Right lobe of liver (tissue), 6 donors: ENCODE measurements around the gene SRRM4. TPM values are rescaled to one million over a fixed set of nuclear protein-coding genes. Genes with fewer than 3 reads are reported as not detected.

Experiments used
- ATAC-seq, 4 donors: fragments of 200-7000 bp; cut with Tn5 transposase; one replicate each; pipeline ENCODE4 v1.9.1; 2020; ENCODE audit warnings: mild to moderate bottlenecking in 4 of 4, moderate library complexity in 4 of 4
- DNase-seq, 3 donors: peaks; one replicate each; pipeline ENCODE4 v3.0.0-alpha.2; 2020
- H3K27ac ChIP-seq, 3 donors: fragments of 200-600 bp; one replicate each; pipeline ENCODE4 v1.8.0; 2022
- H3K27me3 ChIP-seq, 2 donors: fragments of 200-600 bp; one replicate each; pipeline ENCODE4 v1.8.0; 2022
- H3K36me3 ChIP-seq, 4 donors: fragments of 200-600 bp; sonication (generic) in 1 of 4; one replicate each; pipeline versions ENCODE4 v1.5.1 to v1.8.0; 2017 to 2022; ENCODE audit warnings: control low read depth in 1 of 4
- H3K4me1 ChIP-seq, 4 donors: fragments of 200-600 bp; sonication (generic) in 1 of 4; one replicate each; pipeline versions ENCODE4 v1.5.1 to v1.8.0; 2017 to 2022; ENCODE audit warnings: control low read depth in 1 of 4
- H3K4me3 ChIP-seq, 3 donors: fragments of 200-600 bp; one replicate each; pipeline ENCODE4 v1.8.0; 2022
- H3K9me3 ChIP-seq, 4 donors: fragments of 200-600 bp; sonication (generic) in 1 of 4; one replicate each; pipeline versions ENCODE4 v1.5.1 to v1.8.0; 2017 to 2022; ENCODE audit warnings: control low read depth in 1 of 4
- POLR2A ChIP-seq: fragments of 450-650 bp; IDR thresholded peaks from one replicate; pipeline ENCODE4 v1.6.1; 2017; ENCODE audit warnings: antibody characterized with exemption, mild to moderate bottlenecking
- WGBS: methylation state at CpG from one replicate; pipeline ENCODE4 v1.1.6; 2018; ENCODE audit warnings: low coverage, low lambda C conversion rate; ENCODE audit not compliant: insufficient coverage; ENCODE audit errors: missing lambda C conversion rate; 5-methylcytosine and 5-hydroxymethylcytosine counted together
- intact Hi-C, 2 donors: fragments of 100-400 bp; cut with DNase I; formaldehyde crosslinking; loops; one replicate each; pipeline versions ENCODE4 v1.11.2 to v1.14.1; 2022
- total RNA-seq, 6 experiments: library from RNA; depleted of rRNA in 2 of 6; stranded (reverse); fragments of >200 nt in 2 of 6; fragmentation: NEBNext Ultra II Directional in 3 of 6; extraction: Animal tissue kit (Norgen Biotek cat#: 25700) in 3 of 6; gene quantifications; one replicate each; pipeline versions ENCODE4 v1.1.0 to v1.2.4, GENCODE V29; 2016 to 2023
- TF ChIP-seq, protein P1 (sequence below), 4 donors: fragments of 200-600 bp in 3 of 4; fragments of 450-650 bp in 1 of 4; IDR thresholded peaks; one replicate each; pipeline versions ENCODE4 v1.5.1 to v1.8.0; 2016 to 2022; ENCODE audit warnings: antibody characterized with exemption in 4 of 4, mild to moderate bottlenecking in 2 of 4
- donor health status: DM: no; HTN: yes; CAD: no.
- donor health status: DM: no; HTN: no; CAD: no.
- donor health status: DM: no; HTN: no; CAD: no.
- donor health status: DM: no; HTN: yes; CAD: no.
- donor health status: DM: no; HTN: yes; CAD: no.

The SRRM4 gene
- total RNA-seq, 6 experiments from 2014 or later = not detected

DNA sequence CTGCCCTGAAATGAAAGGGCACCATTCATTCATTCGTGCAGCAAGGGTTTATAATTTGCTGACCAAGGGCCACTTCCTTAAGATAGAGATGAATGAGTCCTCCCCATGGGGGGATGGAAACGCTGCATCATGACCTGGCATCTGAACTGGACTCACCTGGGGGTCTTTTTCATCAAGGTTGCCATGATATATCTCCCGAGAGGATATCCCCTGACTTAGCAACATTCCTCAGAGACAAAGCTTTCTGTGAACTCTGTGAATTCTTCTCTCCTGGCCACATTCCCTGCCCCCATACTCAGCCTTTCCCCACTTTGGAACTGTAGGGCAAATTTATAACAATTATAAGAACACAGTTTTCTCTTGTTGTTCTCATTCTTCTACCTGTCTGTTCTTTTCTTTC, 30.8 kb downstream of the SRRM4 start:
- H3K27ac ChIP-seq = no peak overlapping the region
- no peak for TF ChIP-seq POLR2A
- TF ChIP-seq, protein P1, sequence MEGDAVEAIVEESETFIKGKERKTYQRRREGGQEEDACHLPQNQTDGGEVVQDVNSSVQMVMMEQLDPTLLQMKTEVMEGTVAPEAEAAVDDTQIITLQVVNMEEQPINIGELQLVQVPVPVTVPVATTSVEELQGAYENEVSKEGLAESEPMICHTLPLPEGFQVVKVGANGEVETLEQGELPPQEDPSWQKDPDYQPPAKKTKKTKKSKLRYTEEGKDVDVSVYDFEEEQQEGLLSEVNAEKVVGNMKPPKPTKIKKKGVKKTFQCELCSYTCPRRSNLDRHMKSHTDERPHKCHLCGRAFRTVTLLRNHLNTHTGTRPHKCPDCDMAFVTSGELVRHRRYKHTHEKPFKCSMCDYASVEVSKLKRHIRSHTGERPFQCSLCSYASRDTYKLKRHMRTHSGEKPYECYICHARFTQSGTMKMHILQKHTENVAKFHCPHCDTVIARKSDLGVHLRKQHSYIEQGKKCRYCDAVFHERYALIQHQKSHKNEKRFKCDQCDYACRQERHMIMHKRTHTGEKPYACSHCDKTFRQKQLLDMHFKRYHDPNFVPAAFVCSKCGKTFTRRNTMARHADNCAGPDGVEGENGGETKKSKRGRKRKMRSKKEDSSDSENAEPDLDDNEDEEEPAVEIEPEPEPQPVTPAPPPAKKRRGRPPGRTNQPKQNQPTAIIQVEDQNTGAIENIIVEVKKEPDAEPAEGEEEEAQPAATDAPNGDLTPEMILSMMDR (IDR thresholded peaks at IDR 0.05) = no peak
- H3K9me3 ChIP-seq = no peaks in the 10 kb centered on the region
- H3K4me3 ChIP-seq = no peak overlapping the region
- no peak for ATAC-seq
- intact Hi-C loops = no loop called here
- DNase-seq = no peak
- 44% methylated on average over 2 of the region's 3 CpGs for WGBS
- no peaks in the 10 kb centered on the region for H3K4me1 ChIP-seq
- H3K27me3 ChIP-seq = no peaks in the 10 kb centered on the region
- no peaks in the 10 kb centered on the region for H3K36me3 ChIP-seq

DNA sequence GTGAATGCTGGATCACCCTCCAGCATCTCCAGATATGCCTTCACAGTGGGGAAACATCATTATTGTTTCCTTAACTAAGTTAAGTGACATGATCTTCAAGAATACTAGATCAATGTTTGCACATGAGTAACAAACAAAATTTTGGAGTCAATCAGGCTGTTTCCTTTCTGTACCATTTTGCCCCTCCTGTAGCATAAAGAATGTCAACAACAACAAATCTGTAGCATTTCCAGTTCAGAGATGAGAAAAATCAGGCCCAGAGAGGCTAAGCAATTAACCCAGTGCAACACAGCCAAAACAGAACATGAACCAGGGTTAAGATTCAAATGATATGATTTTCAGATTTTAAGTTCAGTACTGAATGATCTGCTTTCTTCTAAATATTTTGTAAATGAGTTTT, 31.7 kb downstream of the SRRM4 start:
- no peaks in the 10 kb centered on the region for H3K27me3 ChIP-seq
- H3K27ac ChIP-seq = no peak overlapping the region
- no peaks in the 10 kb centered on the region for H3K4me1 ChIP-seq
- no peak for DNase-seq
- no peak overlapping the region for H3K4me3 ChIP-seq
- H3K36me3 ChIP-seq = no peaks in the 10 kb centered on the region
- TF ChIP-seq POLR2A = no peak
- TF ChIP-seq, protein P1 (IDR thresholded peaks at IDR 0.05) = no peak
- no peak for ATAC-seq
- H3K9me3 ChIP-seq = no peaks in the 10 kb centered on the region
- intact Hi-C loops = no loop called here

GRCh38 chr12:119014368-119014767, 33.0 kb downstream of the SRRM4 start:
- WGBS = 83% methylated on average over 1 of the region's 1 CpG
- no peaks in the 10 kb centered on the region for H3K9me3 ChIP-seq
- no peak for DNase-seq
- H3K4me1 ChIP-seq = no peaks in the 10 kb centered on the region
- H3K27ac ChIP-seq = no peak overlapping the region
- H3K36me3 ChIP-seq = no peaks in the 10 kb centered on the region
- intact Hi-C loops = no loop called here
- TF ChIP-seq, protein P1 (IDR thresholded peaks at IDR 0.05) = no peak
- no peak for TF ChIP-seq POLR2A
- ATAC-seq = no peak
- H3K27me3 ChIP-seq = no peaks in the 10 kb centered on the region
- H3K4me3 ChIP-seq = no peak overlapping the region

GRCh38 chr12:119016715-119017114, 35.4 kb downstream of the SRRM4 start:
- 57% methylated on average over 2 of the region's 2 CpGs for WGBS
- Histone ChIP-seq H3K9me3 (no peaks in the 10 kb centered on the region), H3K4me1 (no peaks in the 10 kb centered on the region), H3K4me3 (no peak overlapping the region), H3K27me3 (no peaks in the 10 kb centered on the region), H3K36me3 (no peaks in the 10 kb centered on the region), H3K27ac (no peak overlapping the region)
- TF ChIP-seq, protein P1 (IDR thresholded peaks at IDR 0.05) = no peak
- TF ChIP-seq POLR2A = no peak
- ATAC-seq (no peak), DNase-seq (no peak)
- intact Hi-C loops = no loop called here

GRCh38 chr12:119019166-119019565, 37.8 kb downstream of the SRRM4 start:
- Histone ChIP-seq H3K9me3 (no peaks in the 10 kb centered on the region), H3K36me3 (no peaks in the 10 kb centered on the region), H3K27ac (no peak overlapping the region), H3K4me1 (no peaks in the 10 kb centered on the region), H3K4me3 (no peak overlapping the region), H3K27me3 (no peaks in the 10 kb centered on the region)
- no peak for TF ChIP-seq POLR2A
- TF ChIP-seq, protein P1 (IDR thresholded peaks at IDR 0.05) = no peak
- WGBS = 19% methylated on average over 3 of the region's 3 CpGs
- intact Hi-C loops = no loop called here
- DNase-seq = no peak
- no peak for ATAC-seq
